HepG2 (cell line): ENCODE measurements around the gene PPP1R13B. TPM values are rescaled to one million over a fixed set of nuclear protein-coding genes. Genes with fewer than 3 reads are reported as not detected.
A peak's percentile ranks its signal among the peaks of the same experiment; 100 is the strongest.

ENCODE experiments used
- ASH2L ChIP-seq: fragments of 300-600, 200-600 bp; sonication (generic); IDR thresholded peaks from 2 replicates; pipeline ENCODE4 v1.7.0; 2017; ENCODE audit warnings: low read depth, mild to moderate bottlenecking, moderate library complexity, mixed read lengths, low read length; ENCODE audit not compliant: insufficient read length
- ATF4 ChIP-seq, 2 experiments: fragments of 450-650 bp in 1 of 2; sonication (generic) in 1 of 2; formaldehyde crosslinking; IDR thresholded peaks; 2 replicates each; pipeline versions ENCODE4 v1.5.0 to v1.8.0; 2020 to 2022; ENCODE audit warnings: mild to moderate bottlenecking in 1 of 2, missing genetic modification reagents in 1 of 2
- BORCS8-MEF2B ChIP-seq: sonication (generic); formaldehyde crosslinking; IDR thresholded peaks from 2 replicates; pipeline ENCODE4 v1.8.0; 2022; ENCODE audit warnings: mild to moderate bottlenecking, missing genetic modification reagents
- LBX2 ChIP-seq: sonication (generic); formaldehyde crosslinking; IDR thresholded peaks from 2 replicates; pipeline ENCODE4 v1.5.0; 2020; ENCODE audit warnings: missing genetic modification reagents, mild to moderate bottlenecking, borderline replicate concordance
- LCORL ChIP-seq, 2 experiments: fragments of 450-650 bp in 1 of 2; sonication (generic) in 1 of 2; formaldehyde crosslinking in 1 of 2; IDR thresholded peaks; 2 replicates each; pipeline versions ENCODE4 v1.5.0 to v1.6.1; 2017 to 2020; ENCODE audit warnings: antibody characterized with exemption in 1 of 2, missing genetic modification reagents in 1 of 2
- MBD4 ChIP-seq: IDR thresholded peaks from 2 replicates; pipeline ENCODE4 v1.6.1; 2012; ENCODE audit warnings: low read length, inconsistent platforms, borderline replicate concordance
- RBM22 ChIP-seq: fragments of 200-400 bp; formaldehyde crosslinking; optimal IDR thresholded peaks from 2 replicates; pipeline ENCODE3; 2017; ENCODE audit warnings: mild to moderate bottlenecking, low read length, moderate library complexity
- SMARCC2 ChIP-seq: fragments of 450-650 bp; IDR thresholded peaks from 2 replicates; pipeline ENCODE4 v1.6.1; 2017; ENCODE audit warnings: antibody characterized with exemption, mild to moderate bottlenecking
- SNAI1 ChIP-seq: sonication (generic); formaldehyde crosslinking; IDR thresholded peaks from 2 replicates; pipeline ENCODE4 v1.5.0; 2020; ENCODE audit warnings: mild to moderate bottlenecking, missing genetic modification reagents, borderline replicate concordance
- THAP9 ChIP-seq: sonication (generic); formaldehyde crosslinking; IDR thresholded peaks from 2 replicates; pipeline ENCODE4; 2020; ENCODE audit warnings: missing genetic modification reagents, mild to moderate bottlenecking, borderline replicate concordance
- ZFP36L1 ChIP-seq: sonication (generic); formaldehyde crosslinking; IDR thresholded peaks from 2 replicates; pipeline ENCODE4 v1.8.0; 2022; ENCODE audit warnings: mild to moderate bottlenecking, missing genetic modification reagents, moderate library complexity
- ZNF160 ChIP-seq: sonication (generic); formaldehyde crosslinking; IDR thresholded peaks from 2 replicates; pipeline ENCODE4 v1.8.0; 2022; ENCODE audit warnings: mild to moderate bottlenecking, inconsistent platforms, missing genetic modification reagents
- ZNF24 ChIP-seq: fragments of 450-650 bp; IDR thresholded peaks from 2 replicates; pipeline ENCODE4 v1.6.1; 2017; ENCODE audit warnings: antibody characterized with exemption, mild to moderate bottlenecking
- ZNF44 ChIP-seq: sonication (generic); formaldehyde crosslinking; IDR thresholded peaks from 2 replicates; pipeline ENCODE4 v1.5.1; 2020; ENCODE audit warnings: mild to moderate bottlenecking, missing genetic modification reagents
- ZNF646 ChIP-seq: sonication (generic); formaldehyde crosslinking; IDR thresholded peaks from 2 replicates; pipeline ENCODE4 v1.9.0; 2021; ENCODE audit warnings: mild to moderate bottlenecking, missing genetic modification reagents
- ZNF670 ChIP-seq: sonication (generic); formaldehyde crosslinking; IDR thresholded peaks from 2 replicates; pipeline ENCODE4 v1.8.0; 2022; ENCODE audit warnings: mild to moderate bottlenecking, missing genetic modification reagents, borderline replicate concordance
- ZNF878 ChIP-seq: sonication (generic); formaldehyde crosslinking; IDR thresholded peaks from 2 replicates; pipeline ENCODE4 v1.8.1; 2023; ENCODE audit warnings: mild to moderate bottlenecking, missing genetic modification reagents, moderate library complexity
- polyA plus RNA-seq, 8 experiments: library from polyadenylated mRNA; depleted of rRNA in 3 of 8; stranded (reverse) in 7 of 8; unstranded in 1 of 8; fragments of >200 nt; fragmentation: Illumina TruSeq in 4 of 8; extraction: Trizol in 4 of 8; gene quantifications; 2 replicates each; pipeline versions ENCODE4 v1.2.1 to v1.2.3, GENCODE V29; 2011 to 2016; ENCODE audit warnings: low read depth in 4 of 8, missing spikeins in 1 of 8, mixed read lengths in 1 of 8; ENCODE audit not compliant: insufficient read depth in 1 of 8
- total RNA-seq, 5 experiments: library from RNA; depleted of rRNA; stranded (reverse); fragments of >200 nt; fragmentation: Illumina TruSeq; extraction: Trizol; gene quantifications; 2 replicates each; pipeline ENCODE4 v1.2.3, GENCODE V29; 2016; ENCODE audit warnings: low read depth in 1 of 5

Gene PPP1R13B
- total and polyA plus RNA-seq, 2 of the 13 experiments (the other 11 are each of a cell fraction or from before 2014, with no cell fraction given), result 4.6 to 9.4 TPM

GRCh38 chr14:103715052-103716000 lies 132.0 kb downstream of the PPP1R13B start, which contains the start of the genes XRCC3 and ZFYVE21 (continued):
- TF ChIP-seq ZNF646 (CRISPR knock-in tag) (no peak), ZNF44 (CRISPR knock-in tag) (no peak), ZNF670 (CRISPR knock-in tag) (no peak), THAP9 (no peak), ZNF24 (no peak), SMARCC2 (no peak), ASH2L (peak; percentile 68), ZNF160 (CRISPR knock-in tag) (no peak; the same call in 1 of the 2 replicates), BORCS8-MEF2B (CRISPR knock-in tag) (no peak; the same call in 1 of the 2 replicates), SNAI1 (CRISPR knock-in tag) (no peak), MBD4 (no peak), ZNF878 (CRISPR knock-in tag) (no peak), ATF4 (CRISPR knock-in tag; IDR thresholded peaks at IDR 0.05) (no peak; a peak in 1 of 4 replicates), ZFP36L1 (0 out of 2 replicates have a peak, but pooled peaks have one; percentile 27), LBX2 (CRISPR knock-in tag) (peak; percentile 36; the same call in 1 of the 2 replicates), LCORL (IDR thresholded peaks at IDR 0.05) (no peak), LCORL (CRISPR knock-in tag; IDR thresholded peaks at IDR 0.05) (no peak), RBM22 (no peak)
